GM19455 (cell line): ENCODE measurements around the gene MED6.

Experiments used
- ATAC-seq: cut with Tn5 transposase; IDR thresholded peaks from one replicate; pipeline ENCODE4 v1.9.1; 2021; ENCODE audit not compliant: unreplicated experiment

MED6 gene

DNA sequence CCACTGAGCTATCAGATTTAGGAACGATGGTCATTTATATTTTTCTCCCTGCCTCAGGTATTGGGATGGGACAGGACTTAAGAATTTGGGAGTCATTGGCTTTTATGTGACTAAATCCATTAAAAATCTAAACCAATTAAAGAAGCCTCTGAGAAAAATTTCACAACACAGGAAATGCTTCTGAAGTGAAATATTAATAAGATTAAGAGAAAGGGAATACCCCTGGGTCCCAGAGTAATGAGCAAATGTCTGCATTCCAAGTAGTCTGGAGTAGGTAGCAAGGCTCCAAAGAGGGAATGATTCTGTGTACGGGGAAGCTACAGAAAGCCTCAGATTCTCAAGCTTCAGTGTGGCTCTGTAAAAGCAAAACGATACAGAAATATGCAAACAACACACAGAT lies 707 bp upstream of the MED6 start:
- ATAC-seq, result no peak

DNA sequence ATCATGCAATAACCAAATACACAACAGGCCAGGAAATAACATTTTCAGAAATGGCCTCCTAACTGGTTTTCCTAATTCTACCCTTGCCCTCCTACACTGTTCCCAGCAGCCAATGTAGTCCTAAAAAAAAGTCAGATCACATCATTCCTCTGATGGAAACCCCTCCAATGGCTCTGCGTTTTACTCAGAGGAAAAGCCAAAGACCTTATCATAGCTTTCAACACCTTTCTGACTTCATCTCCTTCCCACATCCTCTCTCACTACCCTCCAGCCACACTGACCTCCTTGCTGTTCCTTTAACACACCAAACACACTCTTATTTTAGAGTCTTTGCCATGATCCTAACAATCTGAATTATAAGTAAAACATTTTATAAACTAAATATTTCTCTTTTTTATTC lies 1.1 kb downstream of the MED6 start:
- no peak for ATAC-seq

DNA sequence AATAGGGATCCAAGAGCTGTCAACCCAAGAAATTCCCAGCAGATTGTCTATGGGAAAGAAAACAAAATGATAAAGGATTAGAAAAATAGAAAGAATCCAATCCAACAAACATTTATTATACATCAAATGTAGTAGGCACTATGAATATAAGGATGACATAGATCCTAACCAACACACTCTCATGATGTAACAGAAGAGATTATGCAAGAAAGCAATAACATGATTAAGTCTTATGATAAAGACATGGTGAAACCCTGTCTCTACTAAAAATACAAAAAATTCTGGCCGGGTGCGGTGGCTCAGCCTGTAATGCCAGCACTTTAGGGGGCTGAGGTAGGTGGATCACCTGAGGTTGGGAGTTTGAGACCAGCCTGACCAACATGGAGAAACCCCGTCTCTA lies 2.7 kb downstream of the MED6 start:
- no peak for ATAC-seq

DNA sequence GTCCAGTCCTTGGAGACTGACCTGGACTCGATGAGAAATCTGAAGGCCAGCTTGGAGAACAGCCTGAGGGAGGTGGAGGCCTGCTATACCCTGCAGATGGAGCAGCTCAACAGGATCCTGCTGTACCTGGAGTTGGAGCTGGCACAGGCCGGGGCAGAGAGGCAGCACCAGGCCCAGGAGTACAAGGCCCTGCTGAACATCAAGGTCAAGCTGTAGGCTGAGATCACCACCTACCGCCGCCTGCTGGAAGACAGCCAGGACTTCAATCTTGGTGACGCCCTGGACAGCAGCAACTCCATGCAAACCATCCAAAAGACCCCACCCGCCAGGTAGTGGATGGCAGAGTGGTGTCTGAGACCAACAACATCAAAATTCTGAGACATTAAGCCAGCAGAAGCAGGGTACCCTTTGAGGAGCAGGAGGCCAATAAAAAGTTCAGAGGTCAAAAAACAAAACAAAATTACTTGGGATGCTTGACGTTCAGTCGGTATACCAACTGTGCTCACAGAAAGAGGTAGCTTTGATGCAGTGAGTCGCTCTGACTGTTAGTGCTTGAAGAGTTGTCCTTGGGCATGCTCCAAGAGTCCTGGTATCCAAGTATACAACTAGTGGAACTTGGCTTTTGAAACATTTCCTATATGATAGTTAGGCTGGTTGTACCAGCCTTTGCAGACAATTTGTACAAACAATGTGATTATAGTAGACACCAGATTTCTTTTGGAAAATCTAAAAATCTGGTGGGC lies 4.8 kb downstream of the MED6 start:
- no peak for ATAC-seq

DNA sequence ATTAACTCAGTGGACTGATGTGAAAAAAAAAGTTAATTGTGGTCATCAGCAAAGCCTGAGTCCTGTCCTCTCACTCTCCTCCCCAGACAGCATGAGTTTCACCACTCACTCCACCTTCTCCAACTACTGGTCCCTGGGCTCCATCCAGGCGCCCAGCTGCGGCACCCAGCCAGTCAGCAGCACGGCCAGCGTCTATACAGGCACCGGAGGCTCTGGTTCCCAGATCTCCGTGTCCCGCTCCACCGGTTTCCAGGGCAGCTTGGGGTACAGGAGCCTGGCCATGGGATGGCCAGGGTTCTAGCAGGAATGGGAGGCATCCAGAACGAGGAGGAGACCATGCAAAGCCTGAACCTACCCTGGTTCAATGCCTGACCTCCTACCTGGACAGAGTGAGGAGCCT lies 6.0 kb downstream of the MED6 start:
- no peak for ATAC-seq

DNA sequence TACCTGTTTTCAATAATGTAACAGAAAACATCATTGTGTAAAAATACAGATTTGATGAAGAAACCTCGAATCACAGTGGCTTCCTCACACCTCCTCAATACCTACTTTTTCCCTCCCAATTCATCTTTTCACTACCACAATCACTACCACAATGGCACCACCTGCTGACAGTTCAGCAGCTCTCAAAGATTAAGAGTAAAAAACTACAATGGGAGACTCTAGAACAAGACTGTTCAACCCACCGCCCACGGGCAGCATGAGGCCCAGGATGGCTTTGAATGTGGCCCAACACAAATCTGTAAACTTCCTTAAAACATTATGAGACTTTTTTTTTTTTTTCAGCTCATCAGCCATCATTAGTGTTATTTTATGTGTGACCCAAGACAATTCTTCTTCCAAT lies 15.2 kb downstream of the MED6 start:
- no peak for ATAC-seq

DNA sequence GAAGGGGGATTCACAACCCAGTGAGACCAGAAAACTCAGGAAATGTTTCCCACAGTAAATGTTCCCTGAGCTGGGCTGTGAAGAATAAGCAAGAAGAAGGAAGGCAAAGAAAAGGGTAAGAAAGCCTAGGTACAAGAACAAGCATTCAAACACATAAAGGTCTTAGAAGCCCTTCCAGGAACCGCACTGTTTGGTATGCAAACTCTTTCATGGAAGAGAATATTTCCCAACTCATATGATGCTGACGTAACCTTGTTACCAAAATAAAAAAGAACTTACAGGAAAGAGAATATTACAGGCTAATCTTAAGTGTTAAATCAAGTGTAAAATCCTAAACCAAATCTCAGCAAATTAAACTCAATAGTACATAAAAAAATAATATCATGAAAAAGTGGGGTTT lies 23.6 kb downstream of the MED6 start:
- no peak for ATAC-seq

DNA sequence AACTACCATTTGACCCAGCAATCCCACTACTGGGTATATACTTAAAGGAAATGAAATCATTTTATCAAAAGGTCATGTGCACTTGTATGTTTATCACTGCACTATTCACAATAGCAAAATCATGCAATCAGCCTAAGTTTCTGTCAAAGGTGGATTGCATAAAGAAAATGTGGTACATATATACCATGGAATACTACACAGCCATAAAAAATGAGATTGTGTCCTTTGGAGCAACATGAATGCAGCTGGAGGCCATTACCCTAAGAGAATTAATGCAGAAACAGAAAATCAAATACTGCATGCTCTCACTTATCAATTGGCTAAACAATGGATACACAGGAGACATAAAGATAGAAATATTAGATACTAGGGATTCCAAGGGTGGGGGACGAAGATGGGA lies 27.4 kb downstream of the MED6 start:
- ATAC-seq, result no peak

DNA sequence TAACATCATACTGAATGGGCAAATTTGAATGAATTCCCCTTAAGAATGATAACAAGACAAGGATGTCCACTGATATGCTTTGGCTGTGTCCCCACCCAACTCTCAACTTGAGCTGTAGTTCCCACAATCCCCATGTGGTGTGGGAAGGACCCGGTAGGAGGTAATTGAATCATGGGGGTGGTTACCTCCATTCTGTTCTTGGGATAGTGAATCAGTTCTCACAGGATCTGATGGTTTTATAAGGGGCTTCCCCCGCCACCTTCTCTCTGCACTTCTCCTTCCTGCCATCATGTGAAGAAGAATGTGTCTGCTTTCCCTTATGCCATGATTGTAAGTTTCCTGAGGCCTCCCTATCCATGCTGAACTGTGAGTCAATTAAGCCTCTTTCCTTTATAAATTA lies 29.3 kb downstream of the MED6 start:
- ATAC-seq, result no peak

DNA sequence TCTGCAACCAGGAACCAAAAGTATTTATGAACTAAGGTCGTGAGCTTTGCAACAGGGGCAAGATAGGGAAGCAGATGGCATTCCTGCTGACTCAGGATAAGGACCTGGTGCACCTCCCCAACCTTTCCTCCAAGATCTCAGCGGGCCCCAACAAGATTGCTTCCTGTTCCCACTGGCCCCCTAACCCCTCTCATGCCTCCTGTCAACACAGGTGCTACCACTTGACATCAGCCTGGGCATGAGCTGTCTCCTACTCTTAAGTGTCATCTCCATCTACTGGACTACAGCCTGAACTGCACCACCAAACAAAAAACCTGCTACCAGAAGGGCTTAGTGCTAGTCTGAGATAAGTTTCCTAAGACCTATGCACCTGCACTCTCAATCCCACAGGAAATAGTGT lies 32.7 kb downstream of the MED6 start:
- ATAC-seq, result no peak

DNA sequence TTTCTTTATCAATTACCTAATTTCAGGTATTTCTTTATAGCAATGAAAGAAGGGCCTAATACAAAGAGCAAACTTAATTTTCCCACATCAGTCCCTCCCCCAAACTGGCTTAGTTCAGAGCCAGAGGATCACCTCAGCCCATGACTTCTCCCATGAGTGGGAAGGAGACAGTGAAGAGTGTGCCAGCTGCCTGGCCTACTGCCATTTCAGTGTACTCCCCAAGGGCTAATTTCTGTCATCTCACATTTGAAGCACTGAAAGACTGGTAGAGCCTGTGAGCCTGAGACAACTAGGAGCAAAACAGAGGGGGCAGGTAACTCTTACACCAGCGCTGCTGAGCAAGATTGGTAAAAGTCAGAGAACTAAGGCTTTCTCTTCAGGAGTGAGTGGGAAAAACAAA lies 36.6 kb downstream of the MED6 start:
- ATAC-seq, result no peak

DNA sequence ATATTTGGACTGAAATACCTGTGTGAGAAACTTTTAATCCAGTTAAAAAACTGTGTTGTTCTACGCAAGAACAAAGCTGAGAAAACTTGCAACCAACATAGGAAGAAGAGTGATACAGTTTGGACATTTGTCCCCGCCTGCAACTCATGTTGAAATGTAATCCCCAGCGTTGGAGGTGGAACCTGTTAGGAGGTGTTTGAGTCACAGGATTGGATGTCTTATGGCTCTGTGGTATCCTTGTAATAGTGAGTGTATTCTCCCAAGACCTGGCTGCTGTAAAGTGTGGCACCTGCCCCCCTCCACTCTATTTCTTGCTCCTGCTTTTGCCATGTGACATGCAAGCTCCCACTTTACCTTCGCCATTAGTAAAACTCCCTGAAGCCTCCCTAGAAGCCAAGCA lies 37.0 kb downstream of the MED6 start:
- no peak for ATAC-seq

DNA sequence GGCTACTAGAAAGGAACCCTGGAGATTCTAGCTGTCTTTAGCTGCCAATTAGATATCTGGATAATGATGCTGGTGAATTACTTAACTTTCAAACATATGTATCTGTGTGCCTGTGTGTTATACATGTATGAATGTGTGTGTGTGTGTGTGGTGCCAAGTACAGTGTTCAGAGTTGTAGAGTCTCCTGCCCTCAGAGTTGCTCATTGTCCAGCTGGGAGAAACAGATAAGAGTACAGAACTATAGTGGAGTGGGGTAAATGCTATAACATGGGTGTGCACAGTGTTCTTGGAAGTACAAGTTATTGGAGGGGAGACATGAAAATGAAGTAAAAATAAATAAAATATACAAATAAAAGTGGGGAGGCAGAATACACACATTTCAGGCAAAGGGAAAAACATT lies 42.1 kb downstream of the MED6 start:
- no peak for ATAC-seq

DNA sequence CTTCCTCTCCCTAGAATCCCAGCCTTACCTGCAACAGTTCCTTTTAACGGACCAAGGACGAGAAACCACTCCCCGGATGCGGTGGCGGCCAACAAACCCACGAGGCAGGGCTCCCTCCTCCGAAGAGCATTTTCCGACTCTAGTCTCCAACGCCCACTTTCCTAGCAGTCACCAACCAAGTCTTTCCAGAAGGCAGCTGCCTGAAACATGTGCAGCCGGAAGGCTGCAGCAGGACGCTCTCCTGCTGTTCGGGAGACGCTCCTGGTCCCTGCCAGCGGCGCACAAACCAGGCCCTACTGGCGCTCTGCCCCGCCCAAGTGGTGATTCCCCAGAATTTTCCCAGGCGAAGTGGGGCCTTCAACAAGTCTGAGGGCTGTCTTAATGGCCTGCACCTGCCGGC lies 44.6 kb downstream of the MED6 start:
- ATAC-seq, result no peak

DNA sequence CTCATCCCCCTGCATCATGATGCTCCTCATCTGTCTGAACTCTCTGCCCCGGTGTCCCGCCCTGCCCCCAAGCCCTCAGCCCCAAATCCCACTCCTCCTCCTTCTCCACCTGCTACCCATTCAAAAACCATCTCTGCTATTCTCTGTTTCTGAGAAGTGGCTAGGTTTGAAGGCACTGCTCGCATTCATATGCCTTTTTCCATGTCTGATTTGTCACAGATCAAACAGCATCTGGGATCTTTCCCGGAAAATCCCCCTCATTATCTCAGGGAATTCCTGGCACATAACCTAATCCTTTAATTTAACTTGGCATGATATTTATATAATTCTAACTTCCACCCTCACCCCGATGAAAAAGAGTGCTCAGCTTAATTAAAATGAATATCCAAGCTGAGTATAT lies 62.4 kb downstream of the MED6 start:
- no peak for ATAC-seq

DNA sequence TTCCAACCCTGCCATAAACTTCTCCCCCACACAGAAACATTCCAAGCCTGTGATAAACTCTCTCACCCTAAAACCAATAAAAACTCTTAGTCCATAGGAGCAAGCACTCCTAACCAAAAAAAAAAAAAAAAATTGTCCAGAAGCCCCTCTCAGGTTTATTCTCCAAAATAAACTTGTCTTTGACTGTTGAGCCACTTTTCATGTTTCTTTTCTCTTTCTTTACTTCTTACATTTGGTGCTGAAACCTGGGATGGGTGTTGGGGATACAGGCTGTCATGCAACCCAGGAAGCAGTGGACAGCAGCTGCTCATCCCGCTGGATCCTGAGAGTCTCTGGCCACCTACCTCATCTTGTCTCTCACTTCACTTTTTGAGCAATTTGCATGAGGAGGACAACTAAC lies 63.6 kb downstream of the MED6 start:
- ATAC-seq, result no peak

DNA sequence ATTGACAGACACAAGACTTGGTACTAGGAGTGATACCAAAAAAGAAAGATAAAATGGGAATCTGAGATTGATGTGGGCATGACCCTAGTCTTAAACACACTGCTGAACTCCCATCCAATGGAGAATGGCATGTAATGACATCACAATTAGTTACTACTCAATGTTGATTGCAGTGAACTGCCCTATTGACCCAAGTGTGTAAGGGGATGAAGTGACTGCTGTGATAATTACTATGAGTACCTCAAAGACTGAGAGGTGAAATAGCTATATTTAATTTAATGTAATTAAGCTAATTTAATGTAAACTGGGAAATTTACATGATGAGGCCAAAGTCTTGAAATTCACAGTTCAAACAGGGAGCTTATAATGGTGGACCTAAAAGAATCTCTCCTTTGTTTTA lies 65.6 kb downstream of the MED6 start, which contains the start of gene ADAM20:
Gene ADAM20 (minus strand): TSS at position 101 of the 400 bp plus-strand sequence. CDS start 10,247 bp downstream, outside the sequence.
- ATAC-seq, result no peak
